Activated CD8-positive, alpha-beta T cell treated with anti-CD3 and anti-CD28 coated beads for 36 hours (primary cell): ENCODE data around the gene KCNC1. TPM values are rescaled to one million over a fixed set of nuclear protein-coding genes. Genes with fewer than 3 reads are reported as not detected.

Experiments
- ATAC-seq: fragments of 200-7000 bp; cut with Tn5 transposase; one replicate; pipeline ENCODE4 v1.10.0; 2021; ENCODE audit warnings: mild to moderate bottlenecking, moderate library complexity
- CTCF ChIA-PET: fragments of 350-600 bp; sonication (Branson Sonifier 250); formaldehyde crosslinking; loops from one replicate; lab custom pipeline; 2021; ENCODE audit warnings: antibody characterized with exemption; lab: Charles Lee
- POLR2A ChIA-PET: fragments of 350-600 bp; sonication (Branson Sonifier 250); formaldehyde crosslinking; loops from one replicate; lab custom pipeline; 2021; ENCODE audit warnings: antibody characterized with exemption; lab: Charles Lee
- DNase-seq: peaks from one replicate; pipeline ENCODE4 v3.0.0-alpha.2; 2020
- H3K27ac Mint-ChIP-seq: one replicate; pipeline ENCODE4 v1.8.0; 2021; ENCODE audit warnings: mild to moderate bottlenecking, mixed read lengths
- H3K27me3 Mint-ChIP-seq: one replicate; pipeline ENCODE4 v1.8.0; 2021; ENCODE audit warnings: mixed read lengths
- H3K36me3 Mint-ChIP-seq: one replicate; pipeline ENCODE4 v1.8.0; 2021; ENCODE audit warnings: low read depth, mixed read lengths
- H3K4me1 Mint-ChIP-seq: one replicate; pipeline ENCODE4 v1.8.0; 2021; ENCODE audit warnings: low read depth, mixed read lengths
- H3K4me3 Mint-ChIP-seq: one replicate; pipeline ENCODE4 v1.8.0; 2021; ENCODE audit warnings: mild to moderate bottlenecking, moderate library complexity, mixed read lengths
- H3K9me3 Mint-ChIP-seq: one replicate; pipeline ENCODE4 v1.8.0; 2021; ENCODE audit warnings: mixed read lengths
- CTCF ChIP-seq: fragments of 200-600 bp; IDR thresholded peaks from one replicate; pipeline ENCODE4 v1.8.0; 2022; ENCODE audit warnings: antibody characterized with exemption, mild to moderate bottlenecking
- intact Hi-C: fragments of 100-400 bp; cut with micrococcal nuclease; formaldehyde crosslinking; loops from one replicate; pipeline ENCODE4 v1.10.0; 2022
- total RNA-seq, 2 experiments: library from RNA; stranded (reverse); gene quantifications; one replicate each; pipeline ENCODE4 v1.2.3, GENCODE V29; 2021

Gene KCNC1
- total RNA-seq, 2 experiments from 2014 or later, result not detected

- ATAC-seq (no peak), DNase-seq (no peak)
- ChIA-PET CTCF (interaction anchor here (1.0 kb wide), 1 partner anchor 16 kb away, joined by 4 read pairs; no protein-coding TSS in a partner anchor), POLR2A (no interaction called here)
- H3K36me3 Mint-ChIP-seq, result no peaks in the 10 kb centered on the region
- peaks cover 18% of the 10 kb centered on the region for H3K27me3 Mint-ChIP-seq
- H3K27ac Mint-ChIP-seq, result no peak overlapping the region
- no peaks in the 10 kb centered on the region for H3K9me3 Mint-ChIP-seq
- TF ChIP-seq CTCF, result no peak
- peaks cover 2% of the 10 kb centered on the region for H3K4me1 Mint-ChIP-seq
- intact Hi-C loops, result loop anchor here (10.0 kb wide), 1 partner anchor 120 kb away; no protein-coding TSS in a partner anchor
- H3K4me3 Mint-ChIP-seq, result no peak overlapping the region
Observed at GRCh38 chr11:17714870-17715269, 19.7 kb upstream of the KCNC1 start.

- DNase-seq, result no peak
- peaks cover 2% of the 10 kb centered on the region for H3K4me1 Mint-ChIP-seq
- H3K4me3 Mint-ChIP-seq, result no peak overlapping the region
- ChIA-PET CTCF (interaction anchor here (6.9 kb wide), 1 partner anchor 15 kb away, joined by 55 read pairs; no protein-coding TSS in a partner anchor), POLR2A (no interaction called here)
- no peak for TF ChIP-seq CTCF
- H3K27me3 Mint-ChIP-seq, result peaks cover 22% of the 10 kb centered on the region
- no peaks in the 10 kb centered on the region for H3K9me3 Mint-ChIP-seq
- H3K27ac Mint-ChIP-seq, result no peak overlapping the region
- no peak for ATAC-seq
- no peaks in the 10 kb centered on the region for H3K36me3 Mint-ChIP-seq
- intact Hi-C loops, result loop anchor here (10.0 kb wide), 1 partner anchor 122 kb away; no protein-coding TSS in a partner anchor
Observed at GRCh38 chr11:17716807-17717206, 17.8 kb upstream of the KCNC1 start.

GRCh38 chr11:17718015-17718414 is 16.6 kb upstream of the KCNC1 start:
- ATAC-seq, result no peak
- CTCF ChIA-PET, result interaction anchor here (6.9 kb wide), 1 partner anchor 14 kb away, joined by 55 read pairs; no protein-coding TSS in a partner anchor
- H3K36me3 Mint-ChIP-seq, result no peaks in the 10 kb centered on the region
- H3K9me3 Mint-ChIP-seq, result no peaks in the 10 kb centered on the region
- no peak overlapping the region for H3K4me3 Mint-ChIP-seq
- no peak overlapping the region for H3K27ac Mint-ChIP-seq
- TF ChIP-seq CTCF, result no peak
- intact Hi-C loops, result loop anchor here (10.0 kb wide), 1 partner anchor 123 kb away; no protein-coding TSS in a partner anchor
- H3K27me3 Mint-ChIP-seq, result peaks cover 31% of the 10 kb centered on the region
- POLR2A ChIA-PET, result no interaction called here
- H3K4me1 Mint-ChIP-seq, result peaks cover 2% of the 10 kb centered on the region
- DNase-seq, result no peak

- no peak for DNase-seq
Observed at GRCh38 chr11:17718510-17718962, 16.0 kb upstream of the KCNC1 start.

More at GRCh38 chr11:17718510-17718962, 16.0 kb upstream of the KCNC1 start:
- intact Hi-C loops, result loop anchor here (10.0 kb wide), 1 partner anchor 124 kb away; no protein-coding TSS in a partner anchor
- Mint-ChIP-seq H3K27me3 (peaks cover 31% of the 10 kb centered on the region), H3K9me3 (no peaks in the 10 kb centered on the region), H3K27ac (no peak overlapping the region), H3K4me1 (peaks cover 2% of the 10 kb centered on the region), H3K36me3 (no peaks in the 10 kb centered on the region), H3K4me3 (no peak overlapping the region)
- no peak for TF ChIP-seq CTCF
- POLR2A ChIA-PET, result no interaction called here
- no peak for ATAC-seq
- CTCF ChIA-PET, result interaction anchor here (6.9 kb wide), 1 partner anchor 13 kb away, joined by 55 read pairs; no protein-coding TSS in a partner anchor
